ENCODE measurements around the gene DMAC2. TPM values are rescaled to one million over a fixed set of nuclear protein-coding genes. Genes with fewer than 3 reads are reported as not detected.
"Not testable (repeated sequence)": the region's sequence is repeated elsewhere in the genome, so short reads cannot be mapped to it uniquely, and the experiment has no call there.

Gene DMAC2
- total RNA-seq, 1 donor from 2014 or later: 38.2 TPM

DNA sequence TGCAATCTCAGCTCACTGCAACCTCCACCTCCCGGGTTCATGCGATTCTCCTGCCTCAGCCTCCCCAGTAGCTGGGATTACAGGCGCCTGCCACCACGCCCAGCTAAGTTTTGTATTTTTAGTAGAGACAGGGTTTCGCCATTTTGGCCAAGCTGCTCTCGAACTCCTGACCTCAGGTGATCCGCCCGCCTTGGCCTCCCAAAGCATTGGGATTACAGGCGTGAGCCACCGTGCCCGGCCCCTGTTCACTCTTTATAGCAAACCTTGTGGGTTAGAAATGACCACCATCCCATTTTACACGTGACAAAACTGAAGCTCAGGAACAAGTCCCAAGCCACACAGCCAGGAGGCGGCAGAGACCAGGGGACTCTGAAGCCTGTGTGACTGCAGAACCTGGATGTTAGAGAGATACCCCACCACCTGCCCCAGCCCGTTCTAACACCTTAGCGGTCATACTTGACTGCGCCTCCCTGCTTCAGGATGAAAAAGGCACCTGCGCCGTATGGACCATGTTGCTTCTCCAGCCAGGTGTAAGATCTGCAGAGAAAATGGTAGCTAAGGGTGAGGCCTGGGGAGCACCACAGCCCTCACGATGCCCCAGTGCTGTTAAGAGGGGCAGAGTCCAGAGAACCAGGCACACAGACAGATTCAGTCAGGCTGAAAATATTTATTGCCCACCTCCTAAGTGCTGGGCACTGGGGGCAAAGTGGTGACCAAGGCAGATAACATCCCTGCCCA, 3.6 kb downstream of the DMAC2 start:
- no peak overlapping the region for H3K27ac Mint-ChIP-seq
- H3K27me3 Mint-ChIP-seq: no peaks in the 10 kb centered on the region
- H3K4me3 Mint-ChIP-seq: no peak overlapping the region
- peaks cover 44% of the 10 kb centered on the region for H3K36me3 Mint-ChIP-seq (ENCODE audit: low read depth)
- H3K4me1 Mint-ChIP-seq: peaks cover 7% of the 10 kb centered on the region
- no peaks in the 10 kb centered on the region for H3K9me3 Mint-ChIP-seq
- intact Hi-C loops (cut with micrococcal nuclease): loop anchor here (5.0 kb wide), 1 partner anchor 84 kb away; the partner anchor contains the start of gene TGFB1
- ATAC-seq (ENCODE audit: low read depth) (no peak), DNase-seq (no peak)
- TF ChIP-seq, protein P1, sequence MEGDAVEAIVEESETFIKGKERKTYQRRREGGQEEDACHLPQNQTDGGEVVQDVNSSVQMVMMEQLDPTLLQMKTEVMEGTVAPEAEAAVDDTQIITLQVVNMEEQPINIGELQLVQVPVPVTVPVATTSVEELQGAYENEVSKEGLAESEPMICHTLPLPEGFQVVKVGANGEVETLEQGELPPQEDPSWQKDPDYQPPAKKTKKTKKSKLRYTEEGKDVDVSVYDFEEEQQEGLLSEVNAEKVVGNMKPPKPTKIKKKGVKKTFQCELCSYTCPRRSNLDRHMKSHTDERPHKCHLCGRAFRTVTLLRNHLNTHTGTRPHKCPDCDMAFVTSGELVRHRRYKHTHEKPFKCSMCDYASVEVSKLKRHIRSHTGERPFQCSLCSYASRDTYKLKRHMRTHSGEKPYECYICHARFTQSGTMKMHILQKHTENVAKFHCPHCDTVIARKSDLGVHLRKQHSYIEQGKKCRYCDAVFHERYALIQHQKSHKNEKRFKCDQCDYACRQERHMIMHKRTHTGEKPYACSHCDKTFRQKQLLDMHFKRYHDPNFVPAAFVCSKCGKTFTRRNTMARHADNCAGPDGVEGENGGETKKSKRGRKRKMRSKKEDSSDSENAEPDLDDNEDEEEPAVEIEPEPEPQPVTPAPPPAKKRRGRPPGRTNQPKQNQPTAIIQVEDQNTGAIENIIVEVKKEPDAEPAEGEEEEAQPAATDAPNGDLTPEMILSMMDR (IDR thresholded peaks at IDR 0.05): no peak
- ChIA-PET CTCF (interaction anchor here (2.0 kb wide), 1 partner anchor 134 kb away, joined by 5 read pairs; no protein-coding TSS in a partner anchor), POLR2A (interaction anchor here (0.7 kb wide), 1 partner anchor 142 kb away, joined by 4 read pairs; no protein-coding TSS in a partner anchor)

DNA sequence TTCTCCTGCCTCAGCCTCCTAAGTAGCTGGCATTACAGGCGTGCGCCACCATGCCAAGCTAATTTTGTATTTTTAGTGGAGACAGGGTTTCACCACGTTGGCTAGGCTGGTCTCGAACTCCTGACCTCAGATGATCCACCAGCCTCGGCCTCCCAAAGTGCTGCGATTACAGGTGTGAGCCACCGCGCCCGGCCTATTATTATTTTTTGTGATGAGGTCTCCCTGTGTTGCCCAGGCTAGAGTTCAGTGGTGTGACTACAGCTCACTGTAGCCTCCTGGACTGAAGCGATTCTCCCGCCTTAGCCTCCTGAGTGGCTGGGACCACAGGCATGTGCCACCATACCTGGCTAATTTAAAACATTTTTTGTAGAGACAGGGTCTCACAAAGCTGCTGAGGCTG, 4.3 kb downstream of the DMAC2 start:
- H3K9me3 Mint-ChIP-seq; H3K4me1 Mint-ChIP-seq; ATAC-seq (ENCODE audit: low read depth); H3K27me3 Mint-ChIP-seq; H3K27ac Mint-ChIP-seq; DNase-seq; H3K4me3 Mint-ChIP-seq; CTCF ChIA-PET: not testable (repeated sequence)
- H3K36me3 Mint-ChIP-seq (ENCODE audit: low read depth): peaks cover 48% of the 10 kb centered on the region
- intact Hi-C loops (cut with micrococcal nuclease): loop anchor here (5.0 kb wide), 1 partner anchor 83 kb away; the partner anchor contains the start of gene TGFB1
- POLR2A ChIA-PET: interaction anchor here (0.7 kb wide), 1 partner anchor 141 kb away, joined by 4 read pairs; no protein-coding TSS in a partner anchor

DNA sequence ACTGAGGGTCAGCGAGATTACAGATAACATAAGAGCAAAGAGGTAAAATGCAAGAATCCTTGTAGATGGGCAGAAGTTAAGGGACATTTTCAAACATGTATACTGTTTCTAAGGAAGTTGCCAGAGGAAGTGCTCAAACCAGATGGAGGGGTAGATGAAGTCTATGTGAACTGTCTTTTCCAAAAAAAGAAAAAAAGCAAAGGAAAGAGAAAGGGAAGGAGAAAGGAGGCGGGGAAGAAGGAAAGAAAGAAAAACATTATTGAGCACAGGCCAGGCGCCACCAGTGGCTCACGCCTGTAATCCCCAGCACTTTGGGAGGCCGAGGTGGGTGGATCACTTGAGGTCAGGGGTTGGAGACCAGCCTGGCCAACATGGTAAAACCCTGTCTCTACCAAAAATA, 5.3 kb downstream of the DMAC2 start:
- Mint-ChIP-seq H3K36me3 (ENCODE audit: low read depth) (peaks cover 48% of the 10 kb centered on the region), H3K4me1 (peaks cover 7% of the 10 kb centered on the region), H3K9me3 (no peaks in the 10 kb centered on the region), H3K4me3 (no peak overlapping the region), H3K27me3 (no peaks in the 10 kb centered on the region), H3K27ac (no peak overlapping the region)
- CTCF ChIA-PET: no interaction called here
- ATAC-seq (ENCODE audit: low read depth): no peak
- TF ChIP-seq, protein P1 (IDR thresholded peaks at IDR 0.05): no peak
- no peak for DNase-seq
- intact Hi-C loops (cut with micrococcal nuclease): no loop called here
- POLR2A ChIA-PET: no interaction called here

DNA sequence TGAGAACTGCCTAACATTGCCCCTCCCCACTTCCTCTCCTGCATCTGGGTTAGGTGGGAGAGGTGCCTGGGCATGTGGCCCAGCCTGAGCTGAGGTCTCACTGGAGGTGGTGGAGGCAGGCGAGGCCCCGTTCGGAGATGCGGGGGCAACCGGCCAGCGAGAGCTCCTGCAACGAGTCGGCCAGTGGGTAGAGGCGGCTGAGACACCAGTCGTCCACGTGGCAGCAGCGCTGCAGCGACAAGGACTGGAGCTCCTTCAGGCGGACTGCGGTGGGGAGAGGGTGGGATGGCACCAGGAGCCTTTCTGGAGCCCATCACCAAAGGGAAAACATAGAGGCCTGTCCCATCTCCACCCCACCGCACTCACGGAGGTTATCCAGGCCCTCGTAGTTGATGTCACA, 6.5 kb downstream of the DMAC2 start:
- H3K27ac Mint-ChIP-seq: no peak overlapping the region
- H3K36me3 Mint-ChIP-seq (ENCODE audit: low read depth): peaks cover 47% of the 10 kb centered on the region
- no peak overlapping the region for H3K4me3 Mint-ChIP-seq
- TF ChIP-seq, protein P1 (IDR thresholded peaks at IDR 0.05): no peak
- H3K27me3 Mint-ChIP-seq: no peaks in the 10 kb centered on the region
- ChIA-PET POLR2A (no interaction called here), CTCF (no interaction called here)
- intact Hi-C loops (cut with micrococcal nuclease): no loop called here
- no peak for ATAC-seq (ENCODE audit: low read depth)
- no peak for DNase-seq
- H3K4me1 Mint-ChIP-seq: peaks cover 10% of the 10 kb centered on the region
- H3K9me3 Mint-ChIP-seq: no peaks in the 10 kb centered on the region

DNA sequence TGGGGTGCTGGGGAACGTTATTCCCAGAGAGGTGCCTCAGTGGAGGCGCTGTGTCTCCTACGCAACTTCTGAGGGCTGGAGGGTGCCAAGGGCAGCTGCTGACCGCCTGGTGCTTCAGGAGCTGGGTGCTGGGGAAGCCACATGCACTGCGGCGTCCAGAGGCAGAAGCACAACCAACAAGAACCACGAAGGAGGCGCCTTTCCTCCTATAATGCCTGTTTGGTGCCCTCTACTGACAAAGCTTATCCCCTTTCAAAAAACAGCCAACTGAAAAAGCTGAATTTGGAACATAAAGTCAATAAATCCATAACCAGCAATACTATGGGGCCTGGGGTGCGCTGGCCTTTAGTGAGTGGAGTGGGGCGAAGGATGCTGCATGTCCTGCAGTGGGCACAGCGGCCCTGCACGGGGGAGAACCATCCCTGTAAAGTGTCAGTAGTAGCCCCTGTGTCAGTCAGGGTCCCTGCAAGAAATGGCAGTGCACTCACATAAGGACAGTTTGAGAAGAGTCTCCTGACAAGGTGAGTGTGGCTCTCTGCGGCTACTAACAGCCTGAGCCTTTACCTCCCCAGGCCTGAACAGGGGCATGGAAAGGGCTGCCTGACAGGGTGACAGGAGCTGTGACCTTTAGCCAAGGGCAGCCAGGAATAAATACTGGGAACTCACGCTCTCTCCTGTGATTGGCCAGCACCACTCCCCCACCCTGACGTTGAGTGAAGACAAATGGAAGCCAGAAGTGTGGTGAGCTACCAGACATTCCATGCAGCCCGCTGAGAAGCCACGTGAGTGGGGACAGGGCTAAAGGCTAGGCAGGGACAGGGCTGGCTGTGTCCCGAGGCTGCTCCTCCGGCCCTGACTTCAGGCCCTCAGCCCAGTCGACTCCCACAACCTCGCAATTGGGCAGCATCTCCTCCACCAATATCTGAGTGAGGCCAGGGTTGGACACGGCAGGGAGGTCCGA, 8.0 kb downstream of the DMAC2 start:
- H3K4me3 Mint-ChIP-seq: no peak overlapping the region
- peaks cover 40% of the 10 kb centered on the region for H3K36me3 Mint-ChIP-seq (ENCODE audit: low read depth)
- ChIA-PET POLR2A (interaction anchor here (1.4 kb wide), 1 partner anchor 13 kb away, joined by 3 read pairs; no protein-coding TSS in a partner anchor), CTCF (no interaction called here)
- H3K27ac Mint-ChIP-seq: no peak overlapping the region
- peaks cover 20% of the 10 kb centered on the region for H3K4me1 Mint-ChIP-seq
- TF ChIP-seq, protein P1 (IDR thresholded peaks at IDR 0.05): no peak
- H3K27me3 Mint-ChIP-seq: no peaks in the 10 kb centered on the region
- ATAC-seq (ENCODE audit: low read depth): no peak
- H3K9me3 Mint-ChIP-seq: no peaks in the 10 kb centered on the region
- intact Hi-C loops (cut with micrococcal nuclease): no loop called here
- no peak for DNase-seq
